ENCODE results near the gene SOX2. TPM values are rescaled to one million over a fixed set of nuclear protein-coding genes. Genes with fewer than 3 reads are reported as not detected.
A peak's percentile ranks its signal among the peaks of the same experiment; 100 is the strongest.

Gene SOX2
- total RNA-seq, 4 donors from 2014 or later = 0.21 to 1.5 (median 0.63) TPM

GRCh38 chr3:181727341-181728032, 15.8 kb downstream of the SOX2 start:
- Histone ChIP-seq H3K4me3 (peak overlapping the region; percentile 37), H3K4me1 (peaks cover 23% of the 10 kb centered on the region), H3K27me3 (peaks cover 95% of the 10 kb centered on the region), H3K27ac (no peak overlapping the region), H3K36me3 (no peaks in the 10 kb centered on the region), H3K9me3 (no peaks in the 10 kb centered on the region)
- no peak for DNase-seq (ENCODE audit: low spot score in 2 of 2)
- WGBS = 15% methylated on average over 21 of the region's 24 CpGs
- TF ChIP-seq CTCF (IDR thresholded peaks at IDR 0.05) = no peak
- no peak for TF ChIP-seq POLR2AphosphoS5 (IDR thresholded peaks at IDR 0.05)
- TF ChIP-seq POLR2A (IDR thresholded peaks at IDR 0.05) = no peak
- no peak for TF ChIP-seq EP300 (IDR thresholded peaks at IDR 0.05)

GRCh38 chr3:181728470-181729340, 17.0 kb downstream of the SOX2 start:
- Histone ChIP-seq H3K27ac (no peak overlapping the region), H3K27me3 (peaks cover 83% of the 10 kb centered on the region), H3K9me3 (no peaks in the 10 kb centered on the region), H3K4me1 (peaks cover 23% of the 10 kb centered on the region), H3K4me3 (no peak overlapping the region), H3K36me3 (no peaks in the 10 kb centered on the region)
- 16% methylated on average over 10 of the region's 10 CpGs for WGBS
- no peak for DNase-seq (ENCODE audit: low spot score in 2 of 2)
- TF ChIP-seq CTCF (IDR thresholded peaks at IDR 0.05) = no peak
- TF ChIP-seq POLR2AphosphoS5 (IDR thresholded peaks at IDR 0.05) = no peak
- TF ChIP-seq EP300 (IDR thresholded peaks at IDR 0.05) = no peak
- no peak for TF ChIP-seq POLR2A (IDR thresholded peaks at IDR 0.05)

GRCh38 chr3:181729341-181729869, 17.7 kb downstream of the SOX2 start:
- Histone ChIP-seq H3K4me3 (no peak overlapping the region), H3K4me1 (peaks cover 23% of the 10 kb centered on the region), H3K27me3 (peaks cover 76% of the 10 kb centered on the region), H3K36me3 (no peaks in the 10 kb centered on the region), H3K9me3 (no peaks in the 10 kb centered on the region), H3K27ac (no peak overlapping the region)
- WGBS = 25% methylated on average over 12 of the region's 12 CpGs
- TF ChIP-seq POLR2AphosphoS5 (IDR thresholded peaks at IDR 0.05) (no peak), CTCF (IDR thresholded peaks at IDR 0.05) (no peak), EP300 (IDR thresholded peaks at IDR 0.05) (no peak), POLR2A (IDR thresholded peaks at IDR 0.05) (no peak)
- no peak for DNase-seq (ENCODE audit: low spot score in 2 of 2)

- Histone ChIP-seq H3K9me3 (no peaks in the 10 kb centered on the region), H3K36me3 (no peaks in the 10 kb centered on the region), H3K27ac (no peak overlapping the region), H3K27me3 (peaks cover 67% of the 10 kb centered on the region), H3K4me3 (no peak overlapping the region), H3K4me1 (peaks cover 23% of the 10 kb centered on the region)
- TF ChIP-seq POLR2A (IDR thresholded peaks at IDR 0.05) (no peak), EP300 (IDR thresholded peaks at IDR 0.05) (no peak), POLR2AphosphoS5 (IDR thresholded peaks at IDR 0.05) (no peak), CTCF (IDR thresholded peaks at IDR 0.05) (no peak)
- WGBS = 24% methylated on average over 5 of the region's 5 CpGs
- DNase-seq (ENCODE audit: low spot score in 2 of 2) = no peak
These were observed 18.6 kb downstream of the SOX2 start for GRCh38 chr3:181730316-181730715.

- H3K27ac ChIP-seq = no peak overlapping the region
- H3K36me3 ChIP-seq = no peaks in the 10 kb centered on the region
- no peaks in the 10 kb centered on the region for H3K9me3 ChIP-seq
- no peak overlapping the region for H3K4me3 ChIP-seq
- WGBS = 53% methylated on average over 1 of the region's 1 CpG
- peaks cover 61% of the 10 kb centered on the region for H3K27me3 ChIP-seq
- DNase-seq (ENCODE audit: low spot score in 2 of 2) = no peak
- peaks cover 19% of the 10 kb centered on the region for H3K4me1 ChIP-seq
- TF ChIP-seq CTCF (IDR thresholded peaks at IDR 0.05) (no peak), POLR2AphosphoS5 (IDR thresholded peaks at IDR 0.05) (no peak), POLR2A (IDR thresholded peaks at IDR 0.05) (no peak), EP300 (IDR thresholded peaks at IDR 0.05) (no peak)
These were observed 19.2 kb downstream of the SOX2 start for GRCh38 chr3:181730934-181731333.
